Stimulated activated CD8-positive, alpha-beta memory T cell treated with anti-CD3 and anti-CD28 coated beads, Interleukin-15, amount 100 ng/mL, for 1 hour (primary cell): ENCODE data around the gene ANXA1.

Source experiments
- DNase-seq: peaks from one replicate; pipeline ENCODE4 v3.0.0-alpha.2; 2020; ENCODE audit warnings: low read depth

ANXA1 gene

DNA sequence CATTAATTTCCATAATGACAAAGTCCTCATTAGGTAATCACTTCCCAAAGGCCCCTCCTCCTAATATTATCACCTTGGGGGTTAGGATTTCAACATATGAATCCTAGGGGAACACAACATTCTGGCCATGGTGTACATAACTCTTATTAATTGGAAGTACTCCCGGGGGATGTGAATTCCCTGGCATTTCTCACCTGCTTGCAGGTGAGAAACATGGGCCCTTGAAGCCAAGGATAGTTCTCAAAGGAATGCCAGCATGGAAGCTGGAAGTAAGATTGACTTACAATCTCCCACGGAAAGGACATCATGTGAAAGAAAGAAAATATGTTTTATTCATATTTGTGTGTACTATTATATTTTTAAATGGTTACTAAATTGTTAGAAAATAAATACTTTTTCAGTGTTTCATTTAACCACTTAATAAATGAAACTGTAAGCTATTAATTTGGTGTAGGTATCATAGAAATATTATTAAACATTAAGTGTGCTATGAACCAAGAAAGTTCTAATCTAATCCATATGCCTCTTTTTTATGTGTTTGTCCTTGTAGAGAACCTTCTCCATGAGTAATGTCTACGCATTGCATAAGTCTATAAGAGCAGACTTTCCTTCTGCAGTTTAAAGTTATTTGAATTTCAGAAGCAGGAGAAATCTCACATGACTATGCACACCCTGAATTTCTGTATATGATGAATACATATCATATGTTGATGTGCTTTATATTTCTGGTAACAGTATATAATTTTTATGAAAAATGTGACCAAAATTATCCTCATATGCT, 59.4 kb downstream of the ANXA1 start:
- DNase-seq = no peak

DNA sequence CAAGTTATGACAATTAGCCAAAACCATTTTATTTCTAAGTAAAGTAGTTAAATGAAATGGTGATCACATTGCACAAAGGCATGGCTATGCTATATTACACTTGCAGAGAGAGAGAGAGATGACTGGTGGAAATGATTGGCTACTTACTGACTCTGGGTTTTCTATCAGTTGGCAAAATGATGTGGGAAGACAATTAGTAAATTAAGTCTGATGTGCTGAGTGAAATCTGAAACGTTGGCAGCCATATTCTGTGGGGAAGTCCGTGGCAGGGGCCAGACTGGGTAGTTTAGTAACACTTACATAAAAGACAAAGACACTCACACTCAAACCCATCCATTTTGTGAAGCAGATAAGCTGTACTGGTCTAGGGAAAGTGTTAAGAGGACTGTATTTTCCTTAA, 61.6 kb downstream of the ANXA1 start:
- no peak for DNase-seq

DNA sequence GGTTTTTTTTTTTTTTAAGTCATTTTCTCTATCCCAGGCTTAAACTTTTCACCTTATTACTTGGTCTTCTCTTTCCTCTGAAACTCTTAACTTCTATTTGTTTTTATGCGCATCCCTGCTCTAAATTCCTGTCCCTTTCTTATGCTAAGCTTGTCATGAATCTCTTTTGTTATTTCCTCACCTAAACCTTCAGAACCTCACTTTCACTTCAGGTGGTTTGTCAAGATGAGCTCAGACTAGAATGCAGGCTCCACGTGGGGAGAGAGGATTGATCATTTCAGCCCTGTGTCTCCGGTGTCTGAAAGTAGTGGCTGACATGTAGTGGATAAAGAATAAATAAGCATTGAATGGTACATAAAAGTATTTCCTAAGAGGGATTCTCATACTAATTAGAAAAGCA, 63.6 kb downstream of the ANXA1 start:
- no peak for DNase-seq

DNA sequence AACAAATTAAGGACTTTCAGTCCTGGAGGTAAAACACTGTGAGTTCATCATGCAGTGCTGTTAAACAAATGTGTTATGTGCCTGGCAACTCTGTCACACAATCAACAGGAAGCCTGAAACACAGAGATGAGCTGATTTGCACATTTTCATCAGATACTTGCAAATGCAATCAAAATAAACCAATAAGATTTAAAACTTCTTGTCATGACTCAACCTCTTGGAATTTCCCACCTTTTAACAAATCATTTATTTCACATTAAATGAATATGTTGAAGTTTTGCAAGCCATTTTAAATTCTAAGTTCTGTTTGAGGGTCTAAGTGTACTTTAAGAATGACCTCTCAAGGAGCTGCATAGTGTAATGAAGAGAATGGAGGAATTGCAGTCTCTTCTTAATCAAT, 64.4 kb downstream of the ANXA1 start:
- DNase-seq = no peak
